Gastroesophageal sphincter (tissue), 3 donors: ENCODE measurements around the gene PLPP7.

ENCODE experiments used
- CTCF ChIP-seq, 4 experiments: fragments of 200-600 bp in 2 of 4; fragments of 450-650 bp in 2 of 4; sonication (generic) in 1 of 4; IDR thresholded peaks; one replicate each; pipeline ENCODE4 v1.5.1; 2017 to 2019; ENCODE audit warnings: antibody characterized with exemption in 4 of 4, mild to moderate bottlenecking in 2 of 4, moderate library complexity in 2 of 4
- EP300 ChIP-seq: sonication (generic); formaldehyde crosslinking; IDR thresholded peaks from one replicate; pipeline ENCODE4 v1.6.1; 2017; ENCODE audit warnings: antibody characterized with exemption, mild to moderate bottlenecking
- POLR2A ChIP-seq, 2 donors: fragments of 450-650 bp; IDR thresholded peaks; one replicate each; pipeline ENCODE4 v1.6.1; 2017; ENCODE audit warnings: antibody characterized with exemption in 2 of 2, mild to moderate bottlenecking in 2 of 2, moderate library complexity in 1 of 2

GRCh38 chr9:131271506-131271931 is 18.0 kb upstream of the PLPP7 start:
- TF ChIP-seq CTCF (IDR thresholded peaks at IDR 0.05) (no peak), POLR2A (IDR thresholded peaks at IDR 0.05) (no peak), EP300 (no peak)
